ENCODE results near the gene ARMCX6. TPM values are rescaled to one million over a fixed set of nuclear protein-coding genes. Genes with fewer than 3 reads are reported as not detected.
"Not testable (repeated sequence)": the region's sequence is repeated elsewhere in the genome, so short reads cannot be mapped to it uniquely, and the experiment has no call there.

The ARMCX6 gene
- total RNA-seq, 1 donor from 2014 or later: 36.5 TPM

- ATAC-seq (no peak), DNase-seq (no peak)
- H3K4me1 ChIP-seq: no peaks in the 10 kb centered on the region
- no peaks in the 10 kb centered on the region for H3K27me3 ChIP-seq (ENCODE audit: low read depth)
- H3K27ac ChIP-seq: no peak overlapping the region
- no peak overlapping the region for H3K4me3 ChIP-seq
- H3K36me3 ChIP-seq: no peaks in the 10 kb centered on the region
- no peak for TF ChIP-seq CTCF (IDR thresholded peaks at IDR 0.05)
- intact Hi-C loops (cut with DNase I): no loop called here
- no peaks in the 10 kb centered on the region for H3K9me3 ChIP-seq
Measured at GRCh38 chrX:101605728-101606127, 12.1 kb downstream of the ARMCX6 start.

- ATAC-seq (no peak), DNase-seq (no peak)
- Histone ChIP-seq H3K27me3 (ENCODE audit: low read depth) (no peaks in the 10 kb centered on the region), H3K4me1 (no peaks in the 10 kb centered on the region), H3K27ac (no peak overlapping the region), H3K36me3 (no peaks in the 10 kb centered on the region), H3K9me3 (no peaks in the 10 kb centered on the region), H3K4me3 (no peak overlapping the region)
- intact Hi-C loops (cut with DNase I): no loop called here
- TF ChIP-seq CTCF (IDR thresholded peaks at IDR 0.05): no peak
Measured at GRCh38 chrX:101605146-101605545, 12.7 kb downstream of the ARMCX6 start.

GRCh38 chrX:101602077-101602476 is 15.7 kb downstream of the ARMCX6 start:
- DNase-seq (no peak), ATAC-seq (no peak)
- Histone ChIP-seq H3K4me3 (no peak overlapping the region), H3K4me1 (no peaks in the 10 kb centered on the region), H3K27ac (no peak overlapping the region), H3K27me3 (ENCODE audit: low read depth) (no peaks in the 10 kb centered on the region), H3K9me3 (no peaks in the 10 kb centered on the region), H3K36me3 (no peaks in the 10 kb centered on the region)
- TF ChIP-seq CTCF (IDR thresholded peaks at IDR 0.05): no peak
- intact Hi-C loops (cut with DNase I): no loop called here

GRCh38 chrX:101599592-101599991 is 18.2 kb downstream of the ARMCX6 start:
- not testable (repeated sequence) for H3K4me1 ChIP-seq; H3K36me3 ChIP-seq; DNase-seq; H3K9me3 ChIP-seq; H3K27ac ChIP-seq; H3K4me3 ChIP-seq; H3K27me3 ChIP-seq (ENCODE audit: low read depth)
- intact Hi-C loops (cut with DNase I): loop anchor here (10.0 kb wide), 1 partner anchor 195 kb away; no protein-coding TSS in a partner anchor
- ATAC-seq: peak in 1 of 2 donors; percentile 17

- Histone ChIP-seq H3K36me3 (no peaks in the 10 kb centered on the region), H3K27ac (no peak overlapping the region), H3K27me3 (ENCODE audit: low read depth) (no peaks in the 10 kb centered on the region), H3K4me3 (no peak overlapping the region), H3K9me3 (no peaks in the 10 kb centered on the region), H3K4me1 (no peaks in the 10 kb centered on the region)
- no peak for DNase-seq
- intact Hi-C loops (cut with DNase I): loop anchor here (10.0 kb wide), 1 partner anchor 199 kb away; no protein-coding TSS in a partner anchor
- ATAC-seq: peak; percentile 74 to 82
- TF ChIP-seq CTCF (IDR thresholded peaks at IDR 0.05): peak; percentile 54
Measured at GRCh38 chrX:101595739-101596419, 21.9 kb downstream of the ARMCX6 start.

Other genes starting within 250 kb of the ARMCX6 start
- gene BTK, start 231.8 kb downstream of the ARMCX6 start, total RNA-seq: 62.8 TPM
- 154 TPM for gene RPL36A, start 227.0 kb downstream of the ARMCX6 start, total RNA-seq
- gene GLA, start 210.1 kb downstream of the ARMCX6 start, total RNA-seq: 51.1 TPM
- gene HNRNPH2, start 209.8 kb downstream of the ARMCX6 start, total RNA-seq: 62.1 TPM
- 14.3 TPM for gene ARMCX4, start 132.5 kb downstream of the ARMCX6 start, total RNA-seq
- 18.8 TPM for gene ARMCX1, start 67.5 kb downstream of the ARMCX6 start, total RNA-seq
- gene ARMCX3, start 5.2 kb upstream of the ARMCX6 start, total RNA-seq: 48.4 TPM
- 24.8 TPM for gene ARMCX2, start 41.9 kb upstream of the ARMCX6 start, total RNA-seq